GM15510 (cell line): ENCODE data around the gene CIROP.

Source experiments
- POLR2A ChIP-seq: IDR thresholded peaks from 3 replicates; pipeline ENCODE4 v1.6.1; 2011; ENCODE audit warnings: borderline replicate concordance; ENCODE audit not compliant: insufficient read length; ENCODE audit errors: extremely low read depth

CIROP gene

DNA sequence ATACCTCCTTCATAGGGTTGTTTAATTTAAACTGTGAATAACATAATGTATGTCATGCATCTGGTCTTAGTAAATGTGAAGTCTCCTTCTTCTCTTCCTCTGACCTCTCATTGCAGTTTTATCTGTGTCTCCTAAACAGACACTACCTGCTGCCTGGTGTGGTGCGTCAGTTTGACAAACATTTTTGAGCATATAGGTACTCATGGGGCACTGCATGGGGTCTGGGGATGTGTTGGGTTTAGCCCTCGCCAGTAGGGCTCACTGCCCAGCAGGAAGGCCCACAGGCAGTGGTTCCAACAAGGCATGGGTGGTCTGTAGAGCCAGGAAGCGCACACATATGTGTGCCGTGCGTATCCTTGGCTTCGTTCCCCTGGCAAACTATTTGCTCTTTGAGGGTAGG, 17.3 kb upstream of the CIROP start:
- TF ChIP-seq POLR2A, result no peak

DNA sequence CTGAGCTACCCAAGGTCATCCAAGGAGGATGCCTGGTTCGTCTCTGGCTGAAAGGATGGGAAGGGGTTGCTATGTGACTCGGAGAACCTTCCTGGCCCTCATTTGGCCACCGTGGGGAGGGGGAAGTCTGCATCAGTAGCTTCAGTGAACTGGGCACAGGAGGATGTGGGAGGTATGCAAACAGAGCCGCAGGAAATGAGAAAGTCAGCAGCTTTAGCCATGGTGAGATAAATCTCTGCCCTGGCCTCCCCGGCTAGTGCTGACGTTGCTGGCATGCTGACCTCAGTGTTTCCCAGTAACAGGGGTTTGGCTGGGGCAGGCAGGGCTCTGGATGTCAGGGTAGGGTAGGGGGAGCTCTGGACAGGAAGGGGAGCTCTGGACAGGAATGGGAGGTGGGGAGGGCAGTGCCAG, 16.6 kb upstream of the CIROP start:
- no peak for TF ChIP-seq POLR2A

- no peak for TF ChIP-seq POLR2A
These were observed 15.9 kb upstream of the CIROP start for GRCh38 chr14:23120541-23121251.

DNA sequence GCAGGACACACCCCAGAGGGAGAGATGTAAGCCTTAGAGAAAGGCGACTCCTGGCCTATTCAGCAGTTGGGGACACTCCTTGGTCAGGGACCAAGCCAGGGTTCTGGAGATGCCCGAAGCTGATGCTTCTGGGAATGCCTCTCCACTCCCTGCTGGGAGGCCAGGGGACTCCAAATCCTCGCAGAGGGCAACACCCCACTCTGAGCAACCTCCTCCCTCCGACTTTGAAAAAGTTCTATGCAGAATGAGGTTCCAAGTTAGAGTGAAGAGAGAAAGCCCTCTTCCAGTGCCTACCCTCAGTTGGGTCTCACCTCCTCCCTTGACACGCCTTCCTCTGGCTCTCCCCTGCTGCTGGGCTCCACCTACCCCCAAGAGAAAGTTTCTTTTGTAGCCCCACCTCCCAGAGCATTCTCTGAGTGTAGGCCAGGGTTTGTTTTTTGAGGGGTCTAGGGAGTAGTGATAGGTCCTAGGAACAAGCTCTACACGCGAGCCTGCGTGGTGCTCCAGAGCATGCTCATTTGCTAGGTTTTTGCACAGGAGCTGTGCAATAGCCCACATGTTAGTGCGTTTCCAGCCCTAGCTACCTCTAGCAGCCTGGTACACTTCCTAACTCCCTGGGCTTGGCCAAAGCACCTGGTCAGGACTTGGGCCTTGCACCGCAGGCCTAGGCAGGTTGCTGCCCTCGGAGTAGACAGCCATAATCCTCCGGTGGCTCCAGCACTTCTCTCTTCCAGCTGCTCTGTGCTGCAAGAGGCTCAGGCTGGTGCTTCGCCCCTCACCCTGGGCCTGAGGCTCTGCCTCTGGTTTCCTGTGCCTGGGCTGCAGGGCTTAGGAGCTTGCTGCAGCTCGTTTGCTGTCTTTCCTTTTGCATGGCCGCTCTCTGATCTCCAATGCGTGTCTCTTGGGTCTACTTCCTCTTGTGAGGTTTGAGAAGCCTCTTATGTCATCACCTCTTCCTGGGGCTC, 14.9 kb upstream of the CIROP start:
- no peak for TF ChIP-seq POLR2A

- no peak for TF ChIP-seq POLR2A
These were observed 13.9 kb upstream of the CIROP start, which contains the start of gene CEBPE for GRCh38 chr14:23118506-23119362. CEBPE (minus strand) TSS chr14:23119255; CDS start chr14:23119091, 164 bp downstream.

DNA sequence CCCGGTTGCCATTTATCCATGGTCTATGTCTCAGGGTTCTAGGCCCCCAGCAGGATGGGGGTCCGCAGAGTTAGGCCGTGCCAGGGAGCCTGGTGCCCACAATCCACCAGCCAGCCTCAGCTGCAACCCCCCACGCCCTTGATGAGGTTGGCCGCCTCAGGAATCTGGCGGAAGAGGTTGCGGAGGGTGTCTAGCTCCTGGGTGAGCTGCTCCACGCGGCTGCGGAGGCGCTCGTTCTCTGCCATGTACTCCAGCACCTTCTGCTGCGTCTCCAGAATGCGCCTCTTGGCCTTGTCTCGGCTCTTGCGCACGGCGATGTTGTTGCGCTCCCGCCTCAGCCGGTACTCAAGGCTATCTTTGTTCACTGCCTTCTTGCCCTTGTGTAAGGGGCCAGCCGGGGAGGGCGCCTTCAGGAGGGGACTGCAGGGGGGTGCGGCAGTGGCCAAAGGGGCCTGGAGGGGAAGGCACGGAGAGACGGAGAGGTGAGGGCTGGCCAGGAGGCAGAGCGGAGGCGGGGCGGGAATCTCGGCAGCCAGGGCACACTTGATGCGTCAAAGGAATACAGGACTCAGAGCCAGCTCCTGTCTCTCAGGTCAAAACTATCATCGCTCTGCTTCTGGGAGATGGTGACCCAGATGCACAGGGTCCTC, 12.7 kb upstream of the CIROP start:
- TF ChIP-seq POLR2A, result no peak

GRCh38 chr14:23115918-23116317, 11.1 kb upstream of the CIROP start:
- TF ChIP-seq POLR2A, result no peak

DNA sequence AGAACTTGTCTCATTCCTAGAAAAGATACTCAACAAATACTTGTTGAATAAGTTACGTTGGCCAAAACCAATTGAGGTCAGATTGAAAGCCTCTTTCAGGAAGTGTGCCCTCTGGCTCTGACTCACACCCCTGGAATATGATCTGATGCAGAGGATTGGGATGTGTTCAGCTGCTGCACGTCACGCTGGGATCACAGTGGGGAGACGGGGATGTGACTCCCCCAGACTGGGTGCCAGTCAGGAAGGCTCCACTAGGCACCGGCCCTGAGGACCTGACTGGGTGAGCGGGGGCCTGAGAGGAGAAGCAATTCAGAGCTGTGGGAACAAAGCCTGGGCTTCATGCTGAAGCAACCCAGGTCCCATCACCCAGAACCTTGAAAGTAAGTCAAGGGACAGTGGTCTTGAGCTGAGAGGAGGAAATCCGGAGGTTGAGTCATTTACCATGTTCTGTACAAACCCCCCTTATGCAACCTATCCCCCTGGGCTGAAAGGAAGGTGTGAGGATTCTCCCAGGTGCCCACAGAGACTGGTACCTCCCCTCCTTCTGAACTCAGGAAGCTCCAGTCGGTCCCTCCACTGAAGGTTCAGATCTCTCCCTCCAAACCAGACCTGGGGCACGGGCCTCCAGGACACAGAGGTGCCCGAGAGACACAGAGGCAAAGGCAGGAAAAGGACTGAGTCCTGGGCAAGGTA, 10.4 kb upstream of the CIROP start:
- no peak for TF ChIP-seq POLR2A

DNA sequence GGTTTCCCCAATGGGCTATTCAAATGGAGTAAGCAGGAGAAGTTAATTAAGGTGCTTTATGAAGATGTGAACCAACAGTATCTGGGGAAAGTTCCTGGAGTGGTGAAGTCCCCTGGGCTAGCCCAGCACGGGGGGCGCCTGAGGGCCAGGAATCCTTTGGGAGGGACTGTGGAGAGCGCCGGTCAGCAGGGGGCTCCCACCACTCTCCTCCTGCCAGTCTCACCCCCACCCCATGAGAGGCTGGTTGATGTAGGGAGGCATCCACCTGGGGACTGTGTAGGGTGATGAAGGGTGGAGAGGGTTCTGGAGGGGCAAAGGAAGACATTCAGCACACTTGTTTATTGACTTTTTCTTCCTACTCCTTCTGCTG, 9.9 kb upstream of the CIROP start:
- TF ChIP-seq POLR2A, result no peak

DNA sequence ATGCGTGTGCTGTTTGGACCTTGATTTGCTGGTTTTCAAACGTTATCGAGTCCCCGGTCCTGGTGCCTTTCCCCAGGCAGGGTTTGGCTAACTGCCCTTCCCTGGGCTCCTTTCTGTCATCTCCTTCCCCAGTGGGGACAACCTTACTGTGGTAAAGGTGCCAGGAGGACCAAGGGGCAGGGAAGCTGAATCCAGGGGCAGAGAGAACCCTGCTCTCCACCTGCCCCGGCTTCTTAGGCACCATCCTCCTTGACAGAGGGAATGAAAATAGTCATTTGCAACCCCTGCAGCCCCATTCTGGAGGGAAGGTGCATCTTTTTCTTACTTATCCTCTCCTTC, 9.3 kb upstream of the CIROP start:
- TF ChIP-seq POLR2A, result no peak

- TF ChIP-seq POLR2A, result no peak
These were observed 8.8 kb upstream of the CIROP start for GRCh38 chr14:23113431-23114119.

DNA sequence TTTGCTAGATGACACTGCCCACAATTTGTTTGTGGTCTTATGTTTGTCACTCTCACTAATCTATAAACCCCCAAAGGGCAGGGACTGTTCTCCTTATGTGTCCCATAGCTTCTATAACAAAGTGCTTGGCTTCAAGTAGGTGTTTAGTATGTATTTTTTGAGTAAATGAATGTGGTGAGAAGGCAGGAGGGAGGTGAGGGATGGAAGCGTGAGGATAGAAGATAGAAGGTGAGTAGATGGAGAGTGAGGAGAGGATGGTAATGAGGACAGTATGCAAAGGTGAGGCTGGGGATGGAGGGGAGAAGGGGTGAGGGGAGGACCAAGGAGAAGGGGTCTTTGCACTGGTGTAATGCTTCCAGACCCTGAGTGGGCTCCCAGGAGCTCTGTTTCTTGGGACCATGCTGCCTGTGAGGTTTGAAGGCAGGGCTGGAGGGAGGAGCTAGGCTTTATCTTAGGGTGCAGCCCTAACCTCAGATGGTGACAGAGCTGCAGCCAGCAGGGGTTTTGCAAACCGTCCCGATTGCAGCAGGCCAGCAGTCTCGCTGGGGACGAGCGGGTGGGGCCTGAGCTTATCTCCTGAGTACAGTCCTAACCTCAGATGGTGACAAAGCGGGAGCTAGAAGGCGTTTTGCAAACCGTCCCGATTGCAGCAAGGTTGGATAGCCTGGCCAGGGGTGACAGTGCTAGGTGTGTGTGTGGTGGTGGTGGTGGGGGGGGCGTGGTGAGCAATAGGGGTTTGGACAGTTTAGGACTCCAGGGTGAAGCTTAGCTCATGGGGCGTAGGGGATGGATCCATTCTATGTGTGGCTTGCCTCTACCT, 7.8 kb upstream of the CIROP start:
- TF ChIP-seq POLR2A, result no peak
